HEK293T (cell line): ENCODE results near the gene CCDC149.

ENCODE experiments used
- ARNT ChIP-seq: fragments of 450-650 bp; IDR thresholded peaks from 2 replicates; pipeline ENCODE4 v1.6.1; 2017; ENCODE audit warnings: mild to moderate bottlenecking
- BHLHE40 ChIP-seq: fragments of 450-650 bp; IDR thresholded peaks from 2 replicates; pipeline ENCODE4 v1.6.1; 2016; ENCODE audit warnings: mild to moderate bottlenecking, moderate library complexity, borderline replicate concordance
- CTBP1 ChIP-seq: fragments of 450-650 bp; IDR thresholded peaks from 2 replicates; pipeline ENCODE4 v1.6.1; 2016; ENCODE audit warnings: borderline replicate concordance
- ELF4 ChIP-seq: fragments of 450-650 bp; IDR thresholded peaks from 2 replicates; pipeline ENCODE4 v1.6.1; 2017; ENCODE audit warnings: antibody characterized with exemption
- FOXA1 ChIP-seq: fragments of 450-650 bp; IDR thresholded peaks from 2 replicates; pipeline ENCODE4 v1.6.1; 2016; ENCODE audit warnings: mild to moderate bottlenecking
- FOXK2 ChIP-seq: fragments of 450-650 bp; IDR thresholded peaks from 2 replicates; pipeline ENCODE4 v1.6.1; 2016; ENCODE audit warnings: mild to moderate bottlenecking
- FOXM1 ChIP-seq: fragments of 450-650 bp; IDR thresholded peaks from 2 replicates; pipeline ENCODE4 v1.6.1; 2017; ENCODE audit warnings: mild to moderate bottlenecking, borderline replicate concordance
- HDGF ChIP-seq: fragments of 450-650 bp; IDR thresholded peaks from 2 replicates; pipeline ENCODE4 v1.6.1; 2017; ENCODE audit warnings: antibody characterized with exemption, borderline replicate concordance
- L3MBTL2 ChIP-seq: fragments of 450-650 bp; conservative IDR thresholded peaks from 2 replicates; pipeline ENCODE4 v1.6.1; 2016; ENCODE audit warnings: mild to moderate bottlenecking
- NFRKB ChIP-seq: fragments of 450-650 bp; IDR thresholded peaks from 2 replicates; pipeline ENCODE4 v1.6.1; 2016; ENCODE audit warnings: mild to moderate bottlenecking, moderate library complexity
- SP1 ChIP-seq: fragments of 450-650 bp; IDR thresholded peaks from 2 replicates; pipeline ENCODE4 v1.6.1; 2017
- SUZ12 ChIP-seq: fragments of 450-650 bp; IDR thresholded peaks from 2 replicates; pipeline ENCODE4 v1.6.1; 2016; ENCODE audit warnings: mild to moderate bottlenecking
- TARDBP ChIP-seq: fragments of 450-650 bp; IDR thresholded peaks from 2 replicates; pipeline ENCODE4 v1.6.1; 2016
- TF ChIP-seq, protein P1 (sequence below): fragments of 450-650 bp; IDR thresholded peaks from 2 replicates; pipeline ENCODE4 v1.6.1; 2016

GRCh38 chr4:24795666-24796381 lies 117.0 kb downstream of the CCDC149 start:
- no peak for TF ChIP-seq NFRKB
- TF ChIP-seq SUZ12 = no peak
- TF ChIP-seq ELF4 = no peak
- TF ChIP-seq, protein P1, sequence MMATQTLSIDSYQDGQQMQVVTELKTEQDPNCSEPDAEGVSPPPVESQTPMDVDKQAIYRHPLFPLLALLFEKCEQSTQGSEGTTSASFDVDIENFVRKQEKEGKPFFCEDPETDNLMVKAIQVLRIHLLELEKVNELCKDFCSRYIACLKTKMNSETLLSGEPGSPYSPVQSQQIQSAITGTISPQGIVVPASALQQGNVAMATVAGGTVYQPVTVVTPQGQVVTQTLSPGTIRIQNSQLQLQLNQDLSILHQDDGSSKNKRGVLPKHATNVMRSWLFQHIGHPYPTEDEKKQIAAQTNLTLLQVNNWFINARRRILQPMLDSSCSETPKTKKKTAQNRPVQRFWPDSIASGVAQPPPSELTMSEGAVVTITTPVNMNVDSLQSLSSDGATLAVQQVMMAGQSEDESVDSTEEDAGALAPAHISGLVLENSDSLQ = no peak
- no peak for TF ChIP-seq L3MBTL2
- TF ChIP-seq ARNT = no peak
- TF ChIP-seq FOXM1 = no peak
- TF ChIP-seq FOXA1 = no peak
- no peak for TF ChIP-seq BHLHE40
- no peak for TF ChIP-seq FOXK2
- no peak for TF ChIP-seq SP1
- no peak for TF ChIP-seq TARDBP
- no peak for TF ChIP-seq CTBP1
- TF ChIP-seq HDGF = no peak
